Measurements from ENCODE around the gene UQCC5.

DNA sequence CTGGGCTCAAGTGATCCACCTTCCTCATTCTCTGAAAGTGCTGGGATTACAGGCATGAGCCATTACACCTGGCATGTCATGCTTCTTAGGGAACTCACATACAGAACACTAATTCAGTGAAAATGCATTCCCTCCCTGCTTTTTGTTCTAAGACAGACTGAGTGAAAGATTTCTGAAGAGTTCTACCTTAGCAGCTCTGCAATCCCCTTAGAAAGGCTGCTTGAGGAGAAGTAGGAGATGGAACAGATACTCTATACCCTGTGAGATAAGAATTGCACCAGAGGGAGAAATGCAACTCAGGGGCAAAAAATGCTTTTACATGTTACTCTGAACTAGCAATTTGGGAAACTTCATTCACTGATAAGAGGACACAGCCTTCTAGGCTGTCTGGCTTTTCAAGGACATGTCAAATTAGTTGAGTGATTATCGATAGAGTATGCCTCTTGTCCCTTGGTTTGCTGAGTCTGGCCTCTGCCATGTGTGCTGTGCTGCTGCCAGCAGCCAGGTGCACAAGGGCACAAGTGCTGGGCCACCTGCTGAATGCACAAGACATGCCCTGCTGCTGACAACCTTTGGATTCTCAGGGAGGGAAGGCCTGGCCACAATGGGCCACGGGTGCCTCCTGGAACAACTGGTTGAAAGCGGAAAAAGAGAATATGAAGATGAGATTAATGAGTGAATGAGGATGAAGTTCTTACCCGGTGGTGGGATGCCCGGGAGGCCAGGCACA, 17.8 kb downstream of the UQCC5 start:
- TF ChIP-seq SPI1 (IDR thresholded peaks at IDR 0.05; ENCODE audit: low read depth, low read length) (no peak), POLR2A (IDR thresholded peaks at IDR 0.05; ENCODE audit: low read depth, low read length) (no peak), TAF1 (IDR thresholded peaks at IDR 0.05; ENCODE audit: low read depth, low read length) (no peak), POLR2AphosphoS5 (IDR thresholded peaks at IDR 0.05; ENCODE audit: low read depth, low read length) (no peak)
